HFF-Myc (cell line): ENCODE results near the gene LAMB3.
A peak's percentile ranks its signal among the peaks of the same experiment; 100 is the strongest.

Source experiments
- DNase-seq: peaks from one replicate; pipeline ENCODE4 v3.0.0-alpha.2; 2011; ENCODE audit warnings: low read depth; ENCODE audit errors: extremely low read depth
- H3K4me3 ChIP-seq: replicated peaks from 2 replicates; pipeline ENCODE4 v1.5.1; 2011; ENCODE audit warnings: low read depth, mild to moderate bottlenecking, control low read depth, low read length
- CTCF ChIP-seq: IDR thresholded peaks from 2 replicates; pipeline ENCODE4 v1.5.1; 2012; ENCODE audit warnings: mild to moderate bottlenecking, low read depth, low read length, control low read depth; ENCODE audit errors: missing control alignments

Gene LAMB3

GRCh38 chr1:209689477-209689876 lies 37.3 kb upstream of the LAMB3 start:
- no peak overlapping the region for H3K4me3 ChIP-seq
- no peak for DNase-seq
- no peak for TF ChIP-seq CTCF

GRCh38 chr1:209688746-209689234 lies 36.6 kb upstream of the LAMB3 start:
- DNase-seq = no peak
- no peak overlapping the region for H3K4me3 ChIP-seq
- TF ChIP-seq CTCF = no peak

- DNase-seq = no peak
- TF ChIP-seq CTCF = no peak
- H3K4me3 ChIP-seq = no peak overlapping the region
Measured at GRCh38 chr1:209686322-209686721, 34.1 kb upstream of the LAMB3 start.

- H3K4me3 ChIP-seq = no peak overlapping the region
- DNase-seq = no peak
- TF ChIP-seq CTCF = no peak
Measured at GRCh38 chr1:209685821-209686220, 33.6 kb upstream of the LAMB3 start.

- no peak for DNase-seq
- TF ChIP-seq CTCF = no peak
- no peak overlapping the region for H3K4me3 ChIP-seq
Measured at GRCh38 chr1:209678981-209679539, 26.8 kb upstream of the LAMB3 start.

GRCh38 chr1:209675565-209676154 lies 23.4 kb upstream of the LAMB3 start:
- TF ChIP-seq CTCF = no peak
- DNase-seq = no peak
- H3K4me3 ChIP-seq = peak overlapping the region; percentile 42

GRCh38 chr1:209674957-209675564 lies 22.8 kb upstream of the LAMB3 start, which contains the start of gene G0S2:
Gene G0S2, plus strand, starts transcription at chr1:209675412. Its CDS starts 273 bp downstream, at chr1:209675685.
- no peak for DNase-seq
- no peak for TF ChIP-seq CTCF
- H3K4me3 ChIP-seq = peak within 1 kb of the TSS; percentile 42
